Choroid plexus epithelial cell (primary cell): ENCODE data around the gene ANKRD22.
A peak's percentile ranks its signal among the peaks of the same experiment; 100 is the strongest.
"Not testable (repeated sequence)": the region's sequence is repeated elsewhere in the genome, so short reads cannot be mapped to it uniquely, and the experiment has no call there.

Experiments used
- DNase-seq: peaks from one replicate; pipeline ENCODE4 v3.0.0-alpha.2; 2010; ENCODE audit warnings: low read depth
- H3K4me3 ChIP-seq: 2 replicates; pipeline ENCODE4 v1.5.1; 2011; ENCODE audit warnings: low read depth, mild to moderate bottlenecking, control low read depth, low read length, moderate library complexity
- TF ChIP-seq, protein P1 (sequence below): conservative IDR thresholded peaks from 2 replicates; pipeline ENCODE4 v1.5.1; 2011; ENCODE audit warnings: low read depth, mild to moderate bottlenecking, control low read depth, inconsistent platforms, low read length, moderate library complexity

ANKRD22 gene

DNA sequence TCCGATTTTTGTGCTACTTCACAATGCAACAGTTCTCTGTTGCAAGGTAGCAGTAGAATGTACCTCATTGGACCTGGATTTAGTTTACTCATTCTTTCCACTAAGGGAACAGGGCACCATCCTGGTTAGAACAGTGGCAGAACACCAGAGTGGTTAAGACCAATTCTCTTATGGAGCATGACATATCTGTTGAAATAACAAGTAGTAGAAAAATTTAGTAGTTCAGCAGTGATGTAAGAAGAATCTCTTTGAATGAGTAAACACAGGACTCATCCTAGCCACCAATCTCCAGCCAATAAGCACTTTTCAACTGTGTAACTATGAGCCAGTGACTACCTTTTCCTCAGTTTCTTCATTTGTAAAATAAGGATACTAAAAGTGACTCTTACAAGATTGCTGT, 2.4 kb downstream of the ANKRD22 start:
- H3K4me3 ChIP-seq, result no peak overlapping the region
- DNase-seq, result peak; percentile 65
- TF ChIP-seq, protein P1, sequence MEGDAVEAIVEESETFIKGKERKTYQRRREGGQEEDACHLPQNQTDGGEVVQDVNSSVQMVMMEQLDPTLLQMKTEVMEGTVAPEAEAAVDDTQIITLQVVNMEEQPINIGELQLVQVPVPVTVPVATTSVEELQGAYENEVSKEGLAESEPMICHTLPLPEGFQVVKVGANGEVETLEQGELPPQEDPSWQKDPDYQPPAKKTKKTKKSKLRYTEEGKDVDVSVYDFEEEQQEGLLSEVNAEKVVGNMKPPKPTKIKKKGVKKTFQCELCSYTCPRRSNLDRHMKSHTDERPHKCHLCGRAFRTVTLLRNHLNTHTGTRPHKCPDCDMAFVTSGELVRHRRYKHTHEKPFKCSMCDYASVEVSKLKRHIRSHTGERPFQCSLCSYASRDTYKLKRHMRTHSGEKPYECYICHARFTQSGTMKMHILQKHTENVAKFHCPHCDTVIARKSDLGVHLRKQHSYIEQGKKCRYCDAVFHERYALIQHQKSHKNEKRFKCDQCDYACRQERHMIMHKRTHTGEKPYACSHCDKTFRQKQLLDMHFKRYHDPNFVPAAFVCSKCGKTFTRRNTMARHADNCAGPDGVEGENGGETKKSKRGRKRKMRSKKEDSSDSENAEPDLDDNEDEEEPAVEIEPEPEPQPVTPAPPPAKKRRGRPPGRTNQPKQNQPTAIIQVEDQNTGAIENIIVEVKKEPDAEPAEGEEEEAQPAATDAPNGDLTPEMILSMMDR, result no peak

DNA sequence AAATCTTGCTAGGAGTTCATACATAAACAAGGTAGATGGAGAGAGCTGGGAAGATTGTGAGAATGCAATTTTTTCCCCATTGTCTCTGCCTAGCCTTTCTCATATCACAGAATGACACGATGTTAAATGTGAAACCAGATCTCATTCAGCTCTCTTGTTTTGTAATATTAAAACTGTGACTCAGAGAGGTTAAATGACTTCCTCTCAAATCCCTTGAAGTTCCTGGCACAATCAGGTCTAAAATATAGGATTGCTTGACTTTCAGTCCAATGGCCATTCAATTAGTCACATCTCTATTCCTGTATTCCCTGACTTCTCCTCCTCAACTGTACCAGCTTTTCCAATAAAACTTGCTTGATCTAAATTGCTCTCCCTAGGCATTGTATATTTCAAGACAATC, 3.1 kb downstream of the ANKRD22 start:
- no peak overlapping the region for H3K4me3 ChIP-seq
- peak; percentile 70 for DNase-seq

DNA sequence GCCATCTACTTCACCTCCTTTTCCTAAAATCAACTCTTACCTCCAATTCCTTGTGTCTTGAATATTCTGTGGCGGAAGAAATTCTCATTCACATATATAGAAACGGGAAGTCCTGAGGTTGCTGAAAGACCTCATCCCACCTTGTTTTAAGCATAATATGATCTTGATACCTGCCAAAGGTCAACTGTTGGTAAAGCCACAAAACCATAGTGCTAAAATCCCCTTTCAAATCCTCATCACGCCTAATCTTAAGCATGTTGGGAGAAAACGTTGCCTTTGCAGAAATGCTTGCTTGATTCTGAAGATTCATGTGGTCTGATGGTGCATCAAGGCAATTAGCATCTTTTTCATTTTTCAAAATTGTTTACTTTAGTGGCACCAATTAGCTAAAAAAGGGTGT, 8.5 kb downstream of the ANKRD22 start:
- no peak for DNase-seq
- H3K4me3 ChIP-seq, result no peak overlapping the region
- TF ChIP-seq, protein P1, result no peak

More for the DNA sequence above, 3.1 kb downstream of the ANKRD22 start:
- TF ChIP-seq, protein P1, result no peak

DNA sequence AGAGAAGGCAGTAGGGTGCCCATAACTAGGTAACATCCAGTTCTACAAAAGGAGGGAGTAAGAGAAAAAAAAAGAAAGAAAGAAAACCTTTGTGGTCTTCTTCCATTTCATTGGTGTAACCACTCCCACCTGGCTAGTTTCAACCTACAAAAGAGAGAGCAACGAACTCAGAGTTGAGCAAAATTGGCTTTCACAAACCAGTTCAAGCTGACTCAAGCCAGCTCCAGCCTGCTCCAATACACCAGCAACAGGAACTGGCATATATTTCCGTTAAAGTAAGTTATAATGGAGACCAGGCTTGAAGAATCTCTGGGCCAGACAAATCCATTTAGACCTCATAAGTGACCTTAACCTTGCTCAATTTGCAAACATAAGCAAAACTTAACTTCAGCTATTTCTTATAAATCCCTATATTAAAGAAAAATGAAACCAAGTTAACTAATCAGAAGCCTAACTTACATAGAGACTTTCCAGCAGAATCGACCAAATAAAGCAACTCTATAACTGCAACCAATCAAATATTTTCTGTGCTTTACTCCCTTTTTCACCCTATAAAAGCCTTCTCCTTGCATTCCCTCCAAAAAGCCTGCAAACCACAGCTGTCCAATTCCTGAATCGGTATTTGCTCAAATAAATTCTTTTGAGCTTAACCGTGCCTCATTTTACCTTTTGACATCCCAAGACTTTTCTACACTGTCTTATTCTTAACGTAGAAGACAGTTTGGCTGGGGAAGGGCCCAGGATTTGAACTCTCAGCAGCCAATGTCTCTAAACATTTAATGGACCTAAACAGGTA, 10.1 kb downstream of the ANKRD22 start:
- TF ChIP-seq, protein P1, result no peak
- DNase-seq, result no peak
- H3K4me3 ChIP-seq, result no peak overlapping the region

DNA sequence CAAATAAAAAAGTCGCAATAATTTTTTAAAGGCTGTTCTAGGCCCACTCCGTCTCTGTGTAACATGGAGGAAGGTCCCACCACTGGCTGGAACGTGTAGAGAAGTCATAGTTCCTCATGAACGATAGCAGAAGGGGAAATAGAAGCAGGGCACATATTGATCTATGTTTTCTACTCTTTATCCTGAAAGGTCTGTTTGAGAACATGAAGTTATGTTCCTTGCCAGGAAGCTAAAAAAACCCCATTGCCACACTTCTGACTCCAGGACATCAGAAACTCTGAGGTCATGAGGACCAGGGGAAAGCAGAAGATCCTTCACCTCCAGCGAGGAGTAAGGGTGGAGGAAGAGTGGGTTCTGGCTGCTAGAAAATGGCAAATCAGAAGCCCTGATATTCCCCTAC, 10.8 kb downstream of the ANKRD22 start:
- no peak for DNase-seq
- TF ChIP-seq, protein P1, result no peak
- no peak overlapping the region for H3K4me3 ChIP-seq

DNA sequence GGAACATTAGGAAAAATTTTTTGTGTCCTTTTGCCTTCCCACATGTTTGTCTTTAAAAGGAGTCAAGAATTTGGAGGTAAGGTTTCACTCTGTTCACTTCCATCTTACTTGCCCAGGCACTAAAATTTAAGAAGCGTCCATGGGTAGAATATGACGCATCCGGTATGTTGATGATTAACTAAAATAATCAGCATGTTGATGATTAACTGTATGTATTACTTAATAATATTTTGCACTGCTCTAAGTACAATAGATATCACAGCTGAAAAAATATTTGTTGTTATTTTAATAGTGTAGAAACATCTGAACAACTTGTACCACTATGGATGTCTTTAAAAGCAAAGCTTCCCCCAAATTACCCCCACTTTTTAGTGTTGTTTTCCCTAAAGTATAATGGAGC, 11.5 kb downstream of the ANKRD22 start:
- no peak overlapping the region for H3K4me3 ChIP-seq
- TF ChIP-seq, protein P1, result no peak
- DNase-seq, result no peak

DNA sequence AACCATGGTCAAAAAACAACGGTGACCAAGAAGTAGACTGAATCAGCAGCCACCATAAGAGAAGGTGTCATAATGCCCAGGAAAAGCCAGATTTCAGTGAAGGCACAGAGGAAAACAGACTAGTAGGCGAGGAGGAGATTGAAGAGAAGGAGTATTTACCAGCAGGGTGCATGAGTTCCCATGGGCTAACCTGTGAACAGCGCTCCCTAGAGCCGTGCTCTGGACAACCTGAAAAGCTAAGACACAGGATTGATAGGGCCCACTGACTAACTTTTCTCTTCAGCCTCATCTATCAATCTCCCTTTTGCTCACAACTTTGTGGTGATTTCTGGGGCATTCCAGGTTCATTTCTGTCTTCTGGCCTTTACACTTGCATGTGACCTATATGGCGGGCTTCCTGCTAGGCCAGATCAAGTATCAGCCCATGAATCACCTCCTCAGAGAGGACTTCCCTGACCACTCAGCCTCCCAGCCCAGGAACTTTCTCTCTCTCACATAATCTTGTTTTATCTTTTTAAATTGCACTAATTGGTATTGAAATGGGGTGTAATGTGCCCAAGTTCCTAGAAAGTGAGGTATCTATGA, 12.8 kb downstream of the ANKRD22 start:
- no peak for DNase-seq
- TF ChIP-seq, protein P1, result no peak
- no peak overlapping the region for H3K4me3 ChIP-seq

DNA sequence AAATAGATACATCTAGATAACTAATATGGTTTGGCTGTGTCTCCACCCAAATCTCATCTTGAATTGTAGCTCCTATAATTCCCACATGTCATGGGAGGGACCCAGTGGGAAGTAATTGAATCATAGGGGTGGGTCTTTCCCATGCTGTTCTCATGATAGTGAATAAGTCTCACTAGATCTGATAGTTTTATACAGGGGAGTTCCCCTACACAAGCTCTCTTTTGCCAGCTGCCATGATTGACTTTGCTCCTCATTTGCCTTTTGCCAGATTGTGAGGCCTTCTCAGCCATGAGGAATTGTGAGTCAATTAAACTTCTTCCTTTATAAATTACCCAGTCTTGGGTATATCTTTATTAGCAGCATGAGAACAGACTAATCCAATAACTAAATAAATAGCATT, 14.0 kb downstream of the ANKRD22 start:
- not testable (repeated sequence) for DNase-seq

More for the DNA sequence above, 14.0 kb downstream of the ANKRD22 start:
- H3K4me3 ChIP-seq, result not testable (repeated sequence)
